Fibroblast of pulmonary artery (primary cell): ENCODE results near the gene MAT2A.

Experiments
- DNase-seq: peaks from one replicate; pipeline ENCODE4 v3.0.0-alpha.2; 2010; ENCODE audit warnings: low read depth
- H3K4me3 ChIP-seq: replicated peaks from 2 replicates; pipeline ENCODE4 v1.5.1; 2011; ENCODE audit warnings: low read depth, mild to moderate bottlenecking, control low read depth, low read length, moderate library complexity
- TF ChIP-seq, protein P1 (sequence below): IDR thresholded peaks from 2 replicates; pipeline ENCODE4 v1.5.1; 2011; ENCODE audit warnings: mild to moderate bottlenecking, control low read depth, low read length, inconsistent platforms; ENCODE audit errors: missing control alignments

MAT2A gene

DNA sequence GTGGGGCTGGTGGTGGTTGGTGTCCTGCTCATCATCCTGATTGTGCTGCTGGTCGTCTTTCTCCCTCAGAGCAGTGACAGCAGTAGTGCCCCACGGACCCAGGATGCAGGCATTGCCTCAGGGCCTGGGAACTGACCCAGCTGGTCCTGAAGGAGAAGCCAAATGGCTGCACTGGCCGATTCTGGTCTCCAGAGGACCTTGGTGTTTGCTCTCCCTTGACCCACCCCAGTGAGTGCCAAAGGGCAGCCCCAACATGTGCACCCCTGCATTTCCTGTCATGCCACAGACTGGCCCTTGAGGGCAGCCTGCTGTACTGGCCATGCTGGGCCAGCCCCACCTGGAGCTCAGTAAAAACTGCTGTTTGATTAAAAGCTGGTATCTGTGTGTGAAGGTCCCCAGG lies 54.1 kb downstream of the MAT2A start:
- no peak for DNase-seq
- TF ChIP-seq, protein P1, sequence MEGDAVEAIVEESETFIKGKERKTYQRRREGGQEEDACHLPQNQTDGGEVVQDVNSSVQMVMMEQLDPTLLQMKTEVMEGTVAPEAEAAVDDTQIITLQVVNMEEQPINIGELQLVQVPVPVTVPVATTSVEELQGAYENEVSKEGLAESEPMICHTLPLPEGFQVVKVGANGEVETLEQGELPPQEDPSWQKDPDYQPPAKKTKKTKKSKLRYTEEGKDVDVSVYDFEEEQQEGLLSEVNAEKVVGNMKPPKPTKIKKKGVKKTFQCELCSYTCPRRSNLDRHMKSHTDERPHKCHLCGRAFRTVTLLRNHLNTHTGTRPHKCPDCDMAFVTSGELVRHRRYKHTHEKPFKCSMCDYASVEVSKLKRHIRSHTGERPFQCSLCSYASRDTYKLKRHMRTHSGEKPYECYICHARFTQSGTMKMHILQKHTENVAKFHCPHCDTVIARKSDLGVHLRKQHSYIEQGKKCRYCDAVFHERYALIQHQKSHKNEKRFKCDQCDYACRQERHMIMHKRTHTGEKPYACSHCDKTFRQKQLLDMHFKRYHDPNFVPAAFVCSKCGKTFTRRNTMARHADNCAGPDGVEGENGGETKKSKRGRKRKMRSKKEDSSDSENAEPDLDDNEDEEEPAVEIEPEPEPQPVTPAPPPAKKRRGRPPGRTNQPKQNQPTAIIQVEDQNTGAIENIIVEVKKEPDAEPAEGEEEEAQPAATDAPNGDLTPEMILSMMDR, result no peak
- no peak overlapping the region for H3K4me3 ChIP-seq
